Sigmoid colon (tissue), 4 donors: ENCODE data around the gene TGFBR2.

Source experiments
- EP300 ChIP-seq, 4 donors: sonication (generic); formaldehyde crosslinking; IDR thresholded peaks; one replicate each; pipeline ENCODE4 v1.6.1; 2017; ENCODE audit warnings: antibody characterized with exemption in 4 of 4
- POLR2A ChIP-seq, 2 donors: fragments of 450-650 bp; IDR thresholded peaks; one replicate each; pipeline ENCODE4 v1.6.1; 2016; ENCODE audit warnings: antibody characterized with exemption in 2 of 2, mild to moderate bottlenecking in 2 of 2, moderate library complexity in 2 of 2
- POLR2AphosphoS5 ChIP-seq, 4 donors: sonication (generic); formaldehyde crosslinking; IDR thresholded peaks; one replicate each; pipeline ENCODE4 v1.6.1; 2017; ENCODE audit warnings: antibody characterized with exemption in 4 of 4
- TF ChIP-seq, protein P1 (sequence below), 4 experiments: fragments of 450-650 bp in 3 of 4; fragments of 200-600 bp in 1 of 4; IDR thresholded peaks; one replicate each; pipeline ENCODE4 v1.5.1; 2016 to 2019; ENCODE audit warnings: antibody characterized with exemption in 4 of 4, mild to moderate bottlenecking in 3 of 4, moderate library complexity in 2 of 4

- TF ChIP-seq, protein P1, sequence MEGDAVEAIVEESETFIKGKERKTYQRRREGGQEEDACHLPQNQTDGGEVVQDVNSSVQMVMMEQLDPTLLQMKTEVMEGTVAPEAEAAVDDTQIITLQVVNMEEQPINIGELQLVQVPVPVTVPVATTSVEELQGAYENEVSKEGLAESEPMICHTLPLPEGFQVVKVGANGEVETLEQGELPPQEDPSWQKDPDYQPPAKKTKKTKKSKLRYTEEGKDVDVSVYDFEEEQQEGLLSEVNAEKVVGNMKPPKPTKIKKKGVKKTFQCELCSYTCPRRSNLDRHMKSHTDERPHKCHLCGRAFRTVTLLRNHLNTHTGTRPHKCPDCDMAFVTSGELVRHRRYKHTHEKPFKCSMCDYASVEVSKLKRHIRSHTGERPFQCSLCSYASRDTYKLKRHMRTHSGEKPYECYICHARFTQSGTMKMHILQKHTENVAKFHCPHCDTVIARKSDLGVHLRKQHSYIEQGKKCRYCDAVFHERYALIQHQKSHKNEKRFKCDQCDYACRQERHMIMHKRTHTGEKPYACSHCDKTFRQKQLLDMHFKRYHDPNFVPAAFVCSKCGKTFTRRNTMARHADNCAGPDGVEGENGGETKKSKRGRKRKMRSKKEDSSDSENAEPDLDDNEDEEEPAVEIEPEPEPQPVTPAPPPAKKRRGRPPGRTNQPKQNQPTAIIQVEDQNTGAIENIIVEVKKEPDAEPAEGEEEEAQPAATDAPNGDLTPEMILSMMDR (IDR thresholded peaks at IDR 0.05), result no peak
- TF ChIP-seq EP300 (IDR thresholded peaks at IDR 0.05) (no peak), POLR2AphosphoS5 (IDR thresholded peaks at IDR 0.05) (peak in 1 of 4 donors; percentile 6), POLR2A (IDR thresholded peaks at IDR 0.05) (no peak)
Observed at GRCh38 chr3:30664884-30665283, 58.5 kb downstream of the TGFBR2 start.
